IPS-11a (cell line): ENCODE results near the gene NRAP.

Experiments
- H3K4me3 ChIP-seq: one replicate; pipeline ENCODE4 v1.5.1; 2013; ENCODE audit warnings: low read depth, low read length, control low read depth

Gene NRAP

GRCh38 chr10:113644185-113645120 is 19.4 kb downstream of the NRAP start:
- no peak overlapping the region for H3K4me3 ChIP-seq

GRCh38 chr10:113643183-113643582 is 20.7 kb downstream of the NRAP start:
- H3K4me3 ChIP-seq: no peak overlapping the region

GRCh38 chr10:113641702-113642101 is 22.1 kb downstream of the NRAP start:
- H3K4me3 ChIP-seq: no peak overlapping the region

- H3K4me3 ChIP-seq: no peak overlapping the region
These were observed 23.9 kb downstream of the NRAP start for GRCh38 chr10:113639966-113640365.

GRCh38 chr10:113631684-113632367 is 32.0 kb downstream of the NRAP start:
- no peak overlapping the region for H3K4me3 ChIP-seq

GRCh38 chr10:113630929-113631533 is 32.8 kb downstream of the NRAP start:
- no peak overlapping the region for H3K4me3 ChIP-seq

- no peak overlapping the region for H3K4me3 ChIP-seq
These were observed 35.2 kb downstream of the NRAP start for GRCh38 chr10:113628607-113629153.

- H3K4me3 ChIP-seq: no peak overlapping the region
These were observed 36.0 kb downstream of the NRAP start for GRCh38 chr10:113627836-113628235.

- no peak overlapping the region for H3K4me3 ChIP-seq
These were observed 37.0 kb downstream of the NRAP start for GRCh38 chr10:113626809-113627355.

- H3K4me3 ChIP-seq: no peak overlapping the region
These were observed 38.2 kb downstream of the NRAP start for GRCh38 chr10:113625461-113626186.

GRCh38 chr10:113622831-113623230 is 41.0 kb downstream of the NRAP start:
- no peak overlapping the region for H3K4me3 ChIP-seq

- no peak overlapping the region for H3K4me3 ChIP-seq
These were observed 42.0 kb downstream of the NRAP start for GRCh38 chr10:113621799-113622198.

GRCh38 chr10:113620936-113621335 is 42.9 kb downstream of the NRAP start:
- no peak overlapping the region for H3K4me3 ChIP-seq

- H3K4me3 ChIP-seq: no peak overlapping the region
These were observed 43.3 kb downstream of the NRAP start for GRCh38 chr10:113620511-113620910.

- no peak overlapping the region for H3K4me3 ChIP-seq
These were observed 44.4 kb downstream of the NRAP start for GRCh38 chr10:113619401-113619800.

GRCh38 chr10:113618338-113618737 is 45.5 kb downstream of the NRAP start:
- H3K4me3 ChIP-seq: no peak overlapping the region

- H3K4me3 ChIP-seq: no peak overlapping the region
These were observed 46.8 kb downstream of the NRAP start for GRCh38 chr10:113617086-113617485.

- H3K4me3 ChIP-seq: no peak overlapping the region
These were observed 47.4 kb downstream of the NRAP start for GRCh38 chr10:113616244-113617074.

- no peak overlapping the region for H3K4me3 ChIP-seq
These were observed 49.7 kb downstream of the NRAP start for GRCh38 chr10:113613977-113614690.
